ENCODE measurements around the gene CDK12.

DNA sequence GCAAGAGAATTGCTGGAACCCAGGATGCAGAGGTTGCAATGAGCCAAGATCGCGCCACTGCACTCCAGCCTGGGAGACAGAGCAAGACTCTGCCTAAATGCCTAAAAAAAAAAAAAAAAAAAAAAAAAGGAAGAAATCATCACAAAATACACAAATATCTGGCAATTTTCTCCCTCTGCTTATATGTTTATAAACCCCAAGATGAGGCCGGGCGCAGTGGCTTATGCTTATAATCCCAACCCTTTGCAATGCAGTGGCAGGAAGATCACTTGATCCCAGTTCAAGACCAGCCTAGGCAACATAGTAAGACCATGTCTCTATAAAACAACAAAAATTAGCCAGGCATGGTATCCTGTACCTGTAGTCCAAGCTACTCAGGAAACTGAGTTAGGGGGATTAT lies 31.7 kb upstream of the CDK12 start:
- TF ChIP-seq FOSL2 (IDR thresholded peaks at IDR 0.05) (no peak), FOSL2 (CRISPR knock-in tag; IDR thresholded peaks at IDR 0.05) (no peak), POLR2A (IDR thresholded peaks at IDR 0.05; ENCODE audit: low read length) (no peak), MYC (IDR thresholded peaks at IDR 0.05; ENCODE audit: borderline replicate concordance, low read length) (no peak), JUN (IDR thresholded peaks at IDR 0.05) (no peak), CEBPB (IDR thresholded peaks at IDR 0.05) (no peak), SREBF2 (IDR thresholded peaks at IDR 0.05) (no peak), RNF2 (IDR thresholded peaks at IDR 0.05; ENCODE audit: borderline replicate concordance, low read depth) (no peak), JUNB (IDR thresholded peaks at IDR 0.05) (no peak), CHD2 (IDR thresholded peaks at IDR 0.05; ENCODE audit: low read length, partially characterized antibody) (no peak), RAD21 (conservative IDR thresholded peaks at IDR 0.05 in 1 of 2, IDR thresholded peaks at IDR 0.05 in 1 of 2) (no peak), SMC3 (IDR thresholded peaks at IDR 0.05) (no peak)
- TF ChIP-seq, protein P1, sequence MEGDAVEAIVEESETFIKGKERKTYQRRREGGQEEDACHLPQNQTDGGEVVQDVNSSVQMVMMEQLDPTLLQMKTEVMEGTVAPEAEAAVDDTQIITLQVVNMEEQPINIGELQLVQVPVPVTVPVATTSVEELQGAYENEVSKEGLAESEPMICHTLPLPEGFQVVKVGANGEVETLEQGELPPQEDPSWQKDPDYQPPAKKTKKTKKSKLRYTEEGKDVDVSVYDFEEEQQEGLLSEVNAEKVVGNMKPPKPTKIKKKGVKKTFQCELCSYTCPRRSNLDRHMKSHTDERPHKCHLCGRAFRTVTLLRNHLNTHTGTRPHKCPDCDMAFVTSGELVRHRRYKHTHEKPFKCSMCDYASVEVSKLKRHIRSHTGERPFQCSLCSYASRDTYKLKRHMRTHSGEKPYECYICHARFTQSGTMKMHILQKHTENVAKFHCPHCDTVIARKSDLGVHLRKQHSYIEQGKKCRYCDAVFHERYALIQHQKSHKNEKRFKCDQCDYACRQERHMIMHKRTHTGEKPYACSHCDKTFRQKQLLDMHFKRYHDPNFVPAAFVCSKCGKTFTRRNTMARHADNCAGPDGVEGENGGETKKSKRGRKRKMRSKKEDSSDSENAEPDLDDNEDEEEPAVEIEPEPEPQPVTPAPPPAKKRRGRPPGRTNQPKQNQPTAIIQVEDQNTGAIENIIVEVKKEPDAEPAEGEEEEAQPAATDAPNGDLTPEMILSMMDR (IDR thresholded peaks at IDR 0.05), result no peak
